K562 (cell line): ENCODE data around the gene USP14. TPM values are rescaled to one million over a fixed set of nuclear protein-coding genes. Genes with fewer than 3 reads are reported as not detected.

Experiments used
- ATAC-seq: fragments of 200-7000 bp; cut with Tn5 transposase; 3 replicates; pipeline ENCODE4 v1.9.1; 2020; ENCODE audit warnings: moderate library complexity
- BruUV-seq: library from RNA; stranded (reverse); fragments of 400-500 nt; replicated peaks from 2 replicates; lab custom pipeline; 2021; lab: Mats Ljungman, UMichigan
- CTCF ChIA-PET: fragments of 300-600 bp; formaldehyde crosslinking; extraction: SDS; loops from one replicate; lab custom pipeline; 2021; ENCODE audit warnings: low intra/inter-chr PET ratio; lab: Yijun Ruan, JAX
- POLR2A ChIA-PET: fragments of 300-600, 350-650 bp; sonication (Branson Sonifier 250); formaldehyde crosslinking; extraction: SDS; loops from one replicate; lab custom pipeline; 2021; ENCODE audit warnings: antibody characterized with exemption, inconsistent platforms; lab: Yijun Ruan, JAX
- DNase-seq, 4 experiments: peaks; one replicate each; pipeline versions ENCODE4 v3.0.0 to v3.0.0-alpha.2; 2011 to 2018; ENCODE audit warnings: low spot score in 3 of 4, mixed read lengths in 3 of 4; ENCODE audit errors: extremely low read depth in 1 of 4
- FAIRE-seq: peaks from 2 replicates; lab custom pipeline; 2011; peaks lifted over from hg19 to GRCh38; lab: Jason Lieb, UNC
- H2AFZ ChIP-seq: 2 replicates; pipeline ENCODE4 v1.6.0; 2011; ENCODE audit warnings: low read depth, low read length, control low read depth, inconsistent platforms
- H3K27ac ChIP-seq: fragments of 200-600 bp; 3 replicates; pipeline ENCODE4 v1.8.0; 2011; ENCODE audit warnings: low read depth, mild to moderate bottlenecking, control low read depth, inconsistent platforms, low read length, moderate library complexity, mixed read lengths; ENCODE audit errors: extremely low read depth
- H3K27me3 ChIP-seq, 2 experiments: fragments of 300-600 bp in 1 of 2; 2 replicates in 1 of 2; 3 replicates in 1 of 2; pipeline versions ENCODE4 v1.6.0 to v1.8.0; 2011; ENCODE audit warnings: inconsistent platforms in 2 of 2, low read length in 2 of 2, mild to moderate bottlenecking in 1 of 2, mixed read lengths in 1 of 2, moderate library complexity in 1 of 2; ENCODE audit not compliant: control insufficient read depth in 2 of 2, insufficient read depth in 2 of 2
- H3K36me3 ChIP-seq: fragments of 300-600 bp; 3 replicates; pipeline ENCODE4 v1.8.0; 2011; ENCODE audit warnings: mild to moderate bottlenecking, low read length, inconsistent platforms; ENCODE audit not compliant: control insufficient read depth, insufficient read depth
- H3K4me1 ChIP-seq, 2 experiments: fragments of 200-600 bp in 1 of 2; replicated peaks in 1 of 2; 2 replicates in 1 of 2; 3 replicates in 1 of 2; pipeline versions ENCODE4 v1.5.1 to v1.8.0; 2011; ENCODE audit warnings: inconsistent platforms in 2 of 2, low read length in 2 of 2, mild to moderate bottlenecking in 1 of 2, mixed read lengths in 1 of 2, moderate library complexity in 1 of 2; ENCODE audit not compliant: control insufficient read depth in 2 of 2, insufficient read depth in 2 of 2
- H3K4me2 ChIP-seq: 2 replicates; pipeline ENCODE4 v1.6.1; 2011; ENCODE audit warnings: low read length, control low read depth, inconsistent platforms, mixed read lengths; ENCODE audit not compliant: insufficient read depth
- H3K4me3 ChIP-seq: fragments of 200-600 bp; sonication (generic), shearing (Covaris generic); 2 replicates; pipeline ENCODE4 v1.5.1; 2016; ENCODE audit warnings: control low read depth, inconsistent platforms
- H3K79me2 ChIP-seq: fragments of 200-600 bp; 3 replicates; pipeline ENCODE4 v1.8.0; 2011; ENCODE audit warnings: low read length, inconsistent platforms; ENCODE audit not compliant: control insufficient read depth, insufficient read depth
- H3K9ac ChIP-seq, 2 experiments: 2 replicates each; pipeline versions ENCODE4 v1.6.0 to v1.6.1; 2011; ENCODE audit warnings: low read depth in 2 of 2, low read length in 2 of 2, control low read depth in 1 of 2, inconsistent platforms in 1 of 2, mild to moderate bottlenecking in 1 of 2, mixed read lengths in 1 of 2; ENCODE audit not compliant: insufficient read depth in 1 of 2
- H3K9me1 ChIP-seq: one replicate; pipeline ENCODE4 v1.6.0; 2011; ENCODE audit warnings: inconsistent platforms, mild to moderate bottlenecking, low read length, moderate library complexity; ENCODE audit not compliant: control insufficient read depth, insufficient read depth
- H3K9me3 ChIP-seq: replicated peaks from 2 replicates; pipeline ENCODE4 v1.5.1; 2011; ENCODE audit warnings: low read depth, low read length, inconsistent platforms; ENCODE audit not compliant: control insufficient read depth, insufficient read depth
- H4K20me1 ChIP-seq: replicated peaks from 2 replicates; pipeline ENCODE4 v1.6.1; 2011; ENCODE audit warnings: low read length, inconsistent platforms, mixed read lengths; ENCODE audit not compliant: control insufficient read depth, insufficient read depth
- ARID1B ChIP-seq: fragments of 450-650 bp; IDR thresholded peaks from 2 replicates; pipeline ENCODE4 v1.6.1; 2016; ENCODE audit warnings: antibody characterized with exemption, mild to moderate bottlenecking, inconsistent platforms
- BRCA1 ChIP-seq, 2 experiments: fragments of 450-650 bp in 1 of 2; sonication (generic) in 1 of 2; formaldehyde crosslinking in 1 of 2; IDR thresholded peaks; 2 replicates each; pipeline versions ENCODE4 v1.5.0 to v1.6.1; 2017 to 2020; ENCODE audit warnings: mild to moderate bottlenecking in 1 of 2, missing genetic modification reagents in 1 of 2
- RAD21 ChIP-seq, 2 experiments: fragments of 250-450 bp in 1 of 2; fragments of 450-650 bp in 1 of 2; sonication (Bioruptor Pico) in 1 of 2; formaldehyde crosslinking in 1 of 2; IDR thresholded peaks in 1 of 2; conservative IDR thresholded peaks in 1 of 2; 2 replicates each; pipeline versions ENCODE4 v1.4.0 to v1.8.0; 2020 to 2022; ENCODE audit warnings: mild to moderate bottlenecking in 2 of 2, moderate library complexity in 1 of 2
- RBM14 ChIP-seq: fragments of 200-400 bp; formaldehyde crosslinking; IDR thresholded peaks from 2 replicates; pipeline ENCODE4 v1.6.1; 2018; ENCODE audit warnings: low read depth, mild to moderate bottlenecking, low read length, moderate library complexity, borderline replicate concordance; ENCODE audit not compliant: insufficient read depth
- SNRNP70 ChIP-seq: fragments of 200-400 bp; formaldehyde crosslinking; optimal IDR thresholded peaks from 2 replicates; pipeline ENCODE3; 2017; ENCODE audit warnings: low read depth, low read length
- SREBF2 ChIP-seq: sonication (generic); formaldehyde crosslinking; IDR thresholded peaks from 2 replicates; pipeline ENCODE4 v1.4.0; 2020; ENCODE audit warnings: mild to moderate bottlenecking, missing genetic modification reagents
- ZMIZ1 ChIP-seq, 2 experiments: fragments of 150-350 bp in 1 of 2; IDR thresholded peaks; 2 replicates each; pipeline ENCODE4 v1.6.1; 2012 to 2016; ENCODE audit warnings: low read depth in 2 of 2, low read length in 2 of 2, mild to moderate bottlenecking in 1 of 2, moderate library complexity in 1 of 2
- ZNF124 ChIP-seq: sonication (generic); formaldehyde crosslinking; IDR thresholded peaks from 2 replicates; pipeline ENCODE4 v1.8.1; 2022; ENCODE audit warnings: missing genetic modification reagents
- WGBS: fragments of 100-300 bp; shearing (Covaris generic); methylation state at CpG from one replicate; pipeline ENCODE4 v1.1.6; 2016; ENCODE audit warnings: low coverage, mixed read lengths; ENCODE audit not compliant: insufficient coverage; ENCODE audit errors: missing lambda C conversion rate; 5-methylcytosine and 5-hydroxymethylcytosine counted together
- in situ Hi-C: fragments of 300-500 bp; cut with MboI; formaldehyde crosslinking; loops from 4 replicates; pipeline ENCODE4 v1.15.0; 2018; ENCODE audit warnings: inconsistent platforms, mixed read lengths
- intact Hi-C: fragments of 100-400 bp; cut with micrococcal nuclease; formaldehyde crosslinking; loops from 2 replicates; pipeline ENCODE4 v1.14.2; 2022
- polyA plus RNA-seq, 8 experiments: library from polyadenylated mRNA; depleted of rRNA in 4 of 8; stranded (reverse) in 5 of 8; unstranded in 3 of 8; fragments of >200 nt; fragmentation: Nextera tagmentation in 2 of 8; fragmentation: Illumina TruSeq in 1 of 8; extraction: Ambion mirVana in 2 of 8; extraction: Trizol in 1 of 8; gene quantifications; 2 replicates each; pipeline versions ENCODE4 v1.2.1 to v1.2.3, GENCODE V29; 2011 to 2014; ENCODE audit warnings: inconsistent platforms in 1 of 8, missing spikeins in 1 of 8
- total RNA-seq, 7 experiments: library from RNA; depleted of rRNA in 6 of 7; stranded (reverse); fragments of >200 nt in 6 of 7; fragmentation: Illumina TruSeq in 2 of 7; extraction: Trizol in 2 of 7; gene quantifications; 2 replicates each; pipeline versions ENCODE4 v1.2.1 to v1.2.3, GENCODE V29; 2011 to 2021; ENCODE audit warnings: low replicate concordance in 1 of 7

USP14 gene
- total and polyA plus RNA-seq, 9 of the 15 experiments (the other 6 are each of a cell fraction or from before 2014, with no cell fraction given), result 18.7 to 129 (median 40.3) TPM

DNA sequence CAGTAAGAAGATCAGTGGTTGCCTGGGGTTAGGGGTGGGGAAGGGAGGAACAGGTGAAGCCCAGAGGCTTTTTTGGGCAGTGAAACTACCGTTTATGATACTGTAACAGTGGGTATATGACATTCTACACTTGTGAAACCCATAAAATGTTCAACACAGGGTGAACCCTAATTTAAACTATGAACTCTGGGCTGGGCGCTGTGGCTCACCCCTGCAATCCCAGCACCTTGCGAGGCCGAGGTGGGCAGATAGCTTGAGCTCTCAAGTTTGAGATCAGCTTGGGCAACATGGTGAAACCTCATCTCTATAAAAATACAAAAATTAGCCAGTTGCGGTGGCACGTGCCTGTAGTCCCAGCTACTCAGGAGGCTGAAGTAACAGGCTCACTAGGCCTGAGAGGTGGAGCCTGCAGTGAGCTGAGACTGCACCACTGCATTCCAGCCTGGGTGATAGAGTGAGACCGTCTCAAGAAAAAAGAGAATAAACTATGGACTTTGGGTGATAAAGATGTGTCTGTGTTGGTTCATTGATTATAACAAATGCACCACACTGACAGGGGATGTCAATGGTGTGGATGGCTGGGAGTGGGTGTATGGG, 17.6 kb upstream of the USP14 start:
- Histone ChIP-seq H4K20me1 (no peaks in the 10 kb centered on the region), H3K27ac (no peak overlapping the region), H3K4me3 (no peak overlapping the region), H3K27me3 (no peaks in the 10 kb centered on the region), H3K79me2 (no peaks in the 10 kb centered on the region), H2AFZ (no peak overlapping the region), H3K9ac (no peak overlapping the region), H3K36me3 (no peaks in the 10 kb centered on the region), H3K4me1 (peaks cover 14 to 18% of the 10 kb centered on the region in 2 experiments; a peak in 4 of 5 replicates), H3K4me2 (no peak overlapping the region), H3K9me3 (no peaks in the 10 kb centered on the region), H3K9me1 (no peaks in the 10 kb centered on the region)
- intact Hi-C loops (no loop called here), in situ Hi-C loops (no loop called here)
- DNase-seq (no peak), ATAC-seq (peak; percentile 26; the same call in 1 of the 3 replicates), FAIRE-seq (no peak)
- no TSS peak for BruUV-seq
- WGBS, result 64% methylated on average over 7 of the region's 7 CpGs
- TF ChIP-seq RBM14, result no peak
- no peak for TF ChIP-seq ZNF124
- TF ChIP-seq RAD21 (CRISPR knock-in tag; conservative IDR thresholded peaks at IDR 0.05 in 1 of 2, IDR thresholded peaks at IDR 0.05 in 1 of 2), result no peak
- TF ChIP-seq SNRNP70, result no peak
- TF ChIP-seq ARID1B, result no peak
- TF ChIP-seq SREBF2, result no peak
- no peak for TF ChIP-seq ZMIZ1 (IDR thresholded peaks at IDR 0.05; ENCODE audit: low read depth in 2 of 2, low read length in 2 of 2)
- no peak for TF ChIP-seq BRCA1 (IDR thresholded peaks at IDR 0.05)
- no peak for TF ChIP-seq BRCA1 (CRISPR knock-in tag; IDR thresholded peaks at IDR 0.05)
- CTCF ChIA-PET, result no interaction called here
- POLR2A ChIA-PET, result interaction anchor here (1.5 kb wide), 1 partner anchor 17 kb away, joined by 6 read pairs; the partner anchor contains the start of gene USP14
